K562 (cell line): ENCODE data around the gene SVOP. TPM values are rescaled to one million over a fixed set of nuclear protein-coding genes. Genes with fewer than 3 reads are reported as not detected.

Experiments used
- ATAC-seq: fragments of 200-7000 bp; cut with Tn5 transposase; 3 replicates; pipeline ENCODE4 v1.9.1; 2020; ENCODE audit warnings: moderate library complexity
- BruUV-seq: library from RNA; stranded (reverse); fragments of 400-500 nt; replicated peaks from 2 replicates; lab custom pipeline; 2021; lab: Mats Ljungman, UMichigan
- CTCF ChIA-PET: fragments of 300-600 bp; formaldehyde crosslinking; extraction: SDS; loops from one replicate; lab custom pipeline; 2021; ENCODE audit warnings: low intra/inter-chr PET ratio; lab: Yijun Ruan, JAX
- POLR2A ChIA-PET: fragments of 300-600, 350-650 bp; sonication (Branson Sonifier 250); formaldehyde crosslinking; extraction: SDS; loops from one replicate; lab custom pipeline; 2021; ENCODE audit warnings: antibody characterized with exemption, inconsistent platforms; lab: Yijun Ruan, JAX
- DNase-seq, 4 experiments: peaks; one replicate each; pipeline versions ENCODE4 v3.0.0 to v3.0.0-alpha.2; 2011 to 2018; ENCODE audit warnings: low spot score in 3 of 4, mixed read lengths in 3 of 4; ENCODE audit errors: extremely low read depth in 1 of 4
- FAIRE-seq: peaks from 2 replicates; lab custom pipeline; 2011; peaks lifted over from hg19 to GRCh38; lab: Jason Lieb, UNC
- H2AFZ ChIP-seq: 2 replicates; pipeline ENCODE4 v1.6.0; 2011; ENCODE audit warnings: low read depth, low read length, control low read depth, inconsistent platforms
- H3K27ac ChIP-seq: fragments of 200-600 bp; 3 replicates; pipeline ENCODE4 v1.8.0; 2011; ENCODE audit warnings: low read depth, mild to moderate bottlenecking, control low read depth, inconsistent platforms, low read length, moderate library complexity, mixed read lengths; ENCODE audit errors: extremely low read depth
- H3K27me3 ChIP-seq, 2 experiments: fragments of 300-600 bp in 1 of 2; 2 replicates in 1 of 2; 3 replicates in 1 of 2; pipeline versions ENCODE4 v1.6.0 to v1.8.0; 2011; ENCODE audit warnings: inconsistent platforms in 2 of 2, low read length in 2 of 2, mild to moderate bottlenecking in 1 of 2, mixed read lengths in 1 of 2, moderate library complexity in 1 of 2; ENCODE audit not compliant: control insufficient read depth in 2 of 2, insufficient read depth in 2 of 2
- H3K36me3 ChIP-seq: fragments of 300-600 bp; 3 replicates; pipeline ENCODE4 v1.8.0; 2011; ENCODE audit warnings: mild to moderate bottlenecking, low read length, inconsistent platforms; ENCODE audit not compliant: control insufficient read depth, insufficient read depth
- H3K4me1 ChIP-seq, 2 experiments: fragments of 200-600 bp in 1 of 2; replicated peaks in 1 of 2; 2 replicates in 1 of 2; 3 replicates in 1 of 2; pipeline versions ENCODE4 v1.5.1 to v1.8.0; 2011; ENCODE audit warnings: inconsistent platforms in 2 of 2, low read length in 2 of 2, mild to moderate bottlenecking in 1 of 2, mixed read lengths in 1 of 2, moderate library complexity in 1 of 2; ENCODE audit not compliant: control insufficient read depth in 2 of 2, insufficient read depth in 2 of 2
- H3K4me2 ChIP-seq: 2 replicates; pipeline ENCODE4 v1.6.1; 2011; ENCODE audit warnings: low read length, control low read depth, inconsistent platforms, mixed read lengths; ENCODE audit not compliant: insufficient read depth
- H3K4me3 ChIP-seq: fragments of 200-600 bp; sonication (generic), shearing (Covaris generic); 2 replicates; pipeline ENCODE4 v1.5.1; 2016; ENCODE audit warnings: control low read depth, inconsistent platforms
- H3K79me2 ChIP-seq: fragments of 200-600 bp; 3 replicates; pipeline ENCODE4 v1.8.0; 2011; ENCODE audit warnings: low read length, inconsistent platforms; ENCODE audit not compliant: control insufficient read depth, insufficient read depth
- H3K9ac ChIP-seq, 2 experiments: 2 replicates each; pipeline versions ENCODE4 v1.6.0 to v1.6.1; 2011; ENCODE audit warnings: low read depth in 2 of 2, low read length in 2 of 2, control low read depth in 1 of 2, inconsistent platforms in 1 of 2, mild to moderate bottlenecking in 1 of 2, mixed read lengths in 1 of 2; ENCODE audit not compliant: insufficient read depth in 1 of 2
- H3K9me1 ChIP-seq: one replicate; pipeline ENCODE4 v1.6.0; 2011; ENCODE audit warnings: inconsistent platforms, mild to moderate bottlenecking, low read length, moderate library complexity; ENCODE audit not compliant: control insufficient read depth, insufficient read depth
- H3K9me3 ChIP-seq: replicated peaks from 2 replicates; pipeline ENCODE4 v1.5.1; 2011; ENCODE audit warnings: low read depth, low read length, inconsistent platforms; ENCODE audit not compliant: control insufficient read depth, insufficient read depth
- H4K20me1 ChIP-seq: replicated peaks from 2 replicates; pipeline ENCODE4 v1.6.1; 2011; ENCODE audit warnings: low read length, inconsistent platforms, mixed read lengths; ENCODE audit not compliant: control insufficient read depth, insufficient read depth
- NFRKB ChIP-seq: fragments of 450-650 bp; IDR thresholded peaks from 2 replicates; pipeline ENCODE4 v1.6.1; 2016; ENCODE audit warnings: low read depth
- SUPT5H ChIP-seq: fragments of 450-650 bp; IDR thresholded peaks from 2 replicates; pipeline ENCODE4 v1.6.1; 2016
- TFE3 ChIP-seq: fragments of 450-650 bp; formaldehyde crosslinking; IDR thresholded peaks from 2 replicates; pipeline ENCODE4 v1.4.0; 2020; ENCODE audit warnings: mild to moderate bottlenecking, mixed read lengths
- ZBTB1 ChIP-seq: sonication (generic); formaldehyde crosslinking; IDR thresholded peaks from 2 replicates; pipeline ENCODE4 v1.8.1; 2023; ENCODE audit warnings: missing genetic modification reagents, low read depth, mild to moderate bottlenecking, borderline replicate concordance
- ZNF121 ChIP-seq: sonication (generic); formaldehyde crosslinking; conservative IDR thresholded peaks from 2 replicates; pipeline ENCODE4 v1.8.0; 2022; ENCODE audit warnings: missing genetic modification reagents
- ZNF436 ChIP-seq: fragments of 250-450, 450-650 bp; sonication (Bioruptor Pico); formaldehyde crosslinking; IDR thresholded peaks from 2 replicates; pipeline ENCODE4 v1.7.0; 2020; ENCODE audit warnings: mild to moderate bottlenecking
- WGBS: fragments of 100-300 bp; shearing (Covaris generic); methylation state at CpG from one replicate; pipeline ENCODE4 v1.1.6; 2016; ENCODE audit warnings: low coverage, mixed read lengths; ENCODE audit not compliant: insufficient coverage; ENCODE audit errors: missing lambda C conversion rate; 5-methylcytosine and 5-hydroxymethylcytosine counted together
- in situ Hi-C: fragments of 300-500 bp; cut with MboI; formaldehyde crosslinking; loops from 4 replicates; pipeline ENCODE4 v1.15.0; 2018; ENCODE audit warnings: inconsistent platforms, mixed read lengths
- intact Hi-C: fragments of 100-400 bp; cut with micrococcal nuclease; formaldehyde crosslinking; loops from 2 replicates; pipeline ENCODE4 v1.14.2; 2022
- polyA plus RNA-seq, 8 experiments: library from polyadenylated mRNA; depleted of rRNA in 4 of 8; stranded (reverse) in 5 of 8; unstranded in 3 of 8; fragments of >200 nt; fragmentation: Nextera tagmentation in 2 of 8; fragmentation: Illumina TruSeq in 1 of 8; extraction: Ambion mirVana in 2 of 8; extraction: Trizol in 1 of 8; gene quantifications; 2 replicates each; pipeline versions ENCODE4 v1.2.1 to v1.2.3, GENCODE V29; 2011 to 2014; ENCODE audit warnings: inconsistent platforms in 1 of 8, missing spikeins in 1 of 8
- total RNA-seq, 7 experiments: library from RNA; depleted of rRNA in 6 of 7; stranded (reverse); fragments of >200 nt in 6 of 7; fragmentation: Illumina TruSeq in 2 of 7; extraction: Trizol in 2 of 7; gene quantifications; 2 replicates each; pipeline versions ENCODE4 v1.2.1 to v1.2.3, GENCODE V29; 2011 to 2021; ENCODE audit warnings: low replicate concordance in 1 of 7
- TF ChIP-seq, protein P1 (sequence below): IDR thresholded peaks from 2 replicates; pipeline ENCODE4 v1.6.1; 2012; ENCODE audit warnings: low read depth, low read length, improper control_type of control experiment, borderline replicate concordance

The SVOP gene
- total and polyA plus RNA-seq, 9 of the 15 experiments (the other 6 are each of a cell fraction or from before 2014, with no cell fraction given): 0.01 to 0.09 (median 0.06) TPM; not detected in 1

DNA sequence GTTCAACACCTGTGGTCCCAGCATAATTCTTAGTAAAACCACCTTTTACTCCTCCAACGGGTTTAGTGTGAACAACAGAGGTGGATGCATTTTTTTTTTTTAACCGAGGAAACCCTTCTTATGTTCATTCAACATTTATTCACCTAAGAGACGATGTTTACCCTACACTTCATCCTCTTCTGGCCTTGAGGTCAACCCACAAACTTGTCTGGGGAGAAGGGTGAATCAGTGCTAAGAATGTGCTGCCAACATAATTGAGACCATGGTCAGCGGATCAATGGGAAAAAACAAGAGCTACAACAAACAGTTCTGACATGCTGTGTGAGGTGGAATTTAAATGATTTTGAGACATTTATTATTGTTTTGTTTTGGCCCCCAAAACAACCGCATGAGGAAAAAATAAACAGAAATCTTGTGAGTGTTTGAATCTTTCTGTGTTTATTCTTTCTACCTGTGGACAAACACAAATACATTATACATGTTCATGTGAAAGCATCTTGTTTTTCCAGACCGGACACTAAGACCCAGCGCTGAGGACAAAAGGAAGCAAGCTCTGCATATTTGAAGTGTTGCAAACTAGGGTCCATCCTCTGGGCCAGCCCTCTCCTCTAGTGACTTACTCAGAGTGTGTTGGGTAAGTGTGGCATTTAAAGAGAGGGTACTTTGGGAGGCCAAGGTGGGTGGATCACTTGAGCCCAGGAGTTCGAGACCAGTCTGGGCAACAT is 26.4 kb upstream of the SVOP start:
- H3K36me3 ChIP-seq: no peaks in the 10 kb centered on the region
- H3K9me3 ChIP-seq: no peaks in the 10 kb centered on the region
- in situ Hi-C loops: no loop called here
- intact Hi-C loops: no loop called here
- CTCF ChIA-PET: no interaction called here
- no peaks in the 10 kb centered on the region; a peak in 1 of 5 replicates for H3K4me1 ChIP-seq
- no TSS peak for BruUV-seq
- H3K27ac ChIP-seq: no peak overlapping the region
- no peak overlapping the region for H3K4me3 ChIP-seq
- POLR2A ChIA-PET: interaction anchor here (0.7 kb wide), 1 partner anchor 487 kb away, joined by 3 read pairs; no protein-coding TSS in a partner anchor
- no peaks in the 10 kb centered on the region for H3K9me1 ChIP-seq
- peaks cover 2 to 8% of the 10 kb centered on the region in 2 experiments; a peak in 1 of 5 replicates for H3K27me3 ChIP-seq
- no peaks in the 10 kb centered on the region for H3K79me2 ChIP-seq
- no peak overlapping the region for H3K9ac ChIP-seq
- no peak for TF ChIP-seq ZNF436 (CRISPR knock-in tag)
- TF ChIP-seq ZBTB1: no peak
- no peak for TF ChIP-seq SUPT5H
- no peak for FAIRE-seq
- H3K4me2 ChIP-seq: no peak overlapping the region
- DNase-seq: no peak
- WGBS: 9% methylated on average over 8 of the region's 8 CpGs
- ATAC-seq: no peak
- H2AFZ ChIP-seq: no peak overlapping the region
- no peaks in the 10 kb centered on the region for H4K20me1 ChIP-seq

GRCh38 chr12:109044241-109044640 is 23.4 kb upstream of the SVOP start:
- POLR2A ChIA-PET: no interaction called here
- FAIRE-seq (no peak), DNase-seq (no peak), ATAC-seq (no peak)
- H3K27me3 ChIP-seq: peaks cover 2 to 8% of the 10 kb centered on the region in 2 experiments; a peak in 1 of 5 replicates
- WGBS: 0% methylated on average over 5 of the region's 5 CpGs
- no peak overlapping the region for H3K4me2 ChIP-seq
- no peaks in the 10 kb centered on the region for H3K36me3 ChIP-seq
- no peaks in the 10 kb centered on the region for H3K9me1 ChIP-seq
- in situ Hi-C loops (no loop called here), intact Hi-C loops (no loop called here)
- BruUV-seq: no TSS peak
- CTCF ChIA-PET: no interaction called here
- no peak overlapping the region for H2AFZ ChIP-seq
- no peaks in the 10 kb centered on the region for H3K4me1 ChIP-seq
- H4K20me1 ChIP-seq: no peaks in the 10 kb centered on the region
- H3K9me3 ChIP-seq: 0 out of 2 replicates have a peak, but pooled peaks cover 2% of the 10 kb centered on the region
- H3K9ac ChIP-seq: no peak overlapping the region
- H3K4me3 ChIP-seq: no peak overlapping the region
- H3K79me2 ChIP-seq: no peaks in the 10 kb centered on the region
- no peak overlapping the region for H3K27ac ChIP-seq
- peak; percentile 50; the same call in 1 of the 2 replicates for TF ChIP-seq ZNF121 (CRISPR knock-in tag)
- TF ChIP-seq, protein P1, sequence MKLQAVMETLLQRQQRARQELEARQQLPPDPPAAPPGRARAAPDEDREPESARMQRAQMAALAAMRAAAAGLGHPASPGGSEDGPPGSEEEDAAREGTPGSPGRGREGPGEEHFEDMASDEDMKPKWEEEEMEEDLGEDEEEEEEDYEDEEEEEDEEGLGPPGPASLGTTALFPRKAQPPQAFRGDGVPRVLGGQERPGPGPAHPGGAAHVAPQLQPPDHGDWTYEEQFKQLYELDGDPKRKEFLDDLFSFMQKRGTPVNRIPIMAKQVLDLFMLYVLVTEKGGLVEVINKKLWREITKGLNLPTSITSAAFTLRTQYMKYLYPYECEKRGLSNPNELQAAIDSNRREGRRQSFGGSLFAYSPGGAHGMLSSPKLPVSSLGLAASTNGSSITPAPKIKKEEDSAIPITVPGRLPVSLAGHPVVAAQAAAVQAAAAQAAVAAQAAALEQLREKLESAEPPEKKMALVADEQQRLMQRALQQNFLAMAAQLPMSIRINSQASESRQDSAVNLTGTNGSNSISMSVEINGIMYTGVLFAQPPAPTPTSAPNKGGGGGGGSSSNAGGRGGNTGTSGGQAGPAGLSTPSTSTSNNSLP: no peak
- no peak for TF ChIP-seq TFE3
- no peak for TF ChIP-seq NFRKB
